ENCODE measurements around the gene LETMD1.
"Not testable (repeated sequence)": the region's sequence is repeated elsewhere in the genome, so short reads cannot be mapped to it uniquely, and the experiment has no call there.

The LETMD1 gene

GRCh38 chr12:51012570-51013236 is 35.4 kb upstream of the LETMD1 start:
- TF ChIP-seq CTCF (IDR thresholded peaks at IDR 0.05) = no peak
- Histone ChIP-seq H3K4me3 (ENCODE audit: low read depth in 1 of 2, low read length in 1 of 2) (no peak overlapping the region), H3K27me3 (no peaks in the 10 kb centered on the region), H3K9me3 (no peaks in the 10 kb centered on the region), H3K36me3 (peaks cover under 1% of the 10 kb centered on the region), H3K27ac (no peak overlapping the region), H3K4me1 (ENCODE audit: control insufficient read depth in 1 of 2, insufficient read depth in 1 of 2, low read depth in 1 of 2, low read length in 1 of 2) (peaks cover 6 to 8% of the 10 kb centered on the region in 2 experiments)

GRCh38 chr12:51013441-51013840 is 34.7 kb upstream of the LETMD1 start:
- H3K4me1 ChIP-seq (ENCODE audit: control insufficient read depth in 1 of 2, insufficient read depth in 1 of 2, low read depth in 1 of 2, low read length in 1 of 2) = peaks cover 6 to 8% of the 10 kb centered on the region in 2 experiments

GRCh38 chr12:51014467-51014866 is 33.7 kb upstream of the LETMD1 start:
- not testable (repeated sequence) for H3K4me3 ChIP-seq (ENCODE audit: low read depth in 1 of 2, low read length in 1 of 2); H3K27ac ChIP-seq; H3K27me3 ChIP-seq; H3K9me3 ChIP-seq; H3K36me3 ChIP-seq; H3K4me1 ChIP-seq (ENCODE audit: control insufficient read depth in 1 of 2, insufficient read depth in 1 of 2, low read depth in 1 of 2, low read length in 1 of 2)

More at GRCh38 chr12:51013441-51013840, 34.7 kb upstream of the LETMD1 start:
- Histone ChIP-seq H3K27ac (no peak overlapping the region), H3K4me3 (ENCODE audit: low read depth in 1 of 2, low read length in 1 of 2) (no peak overlapping the region), H3K36me3 (no peaks in the 10 kb centered on the region), H3K9me3 (no peaks in the 10 kb centered on the region), H3K27me3 (no peaks in the 10 kb centered on the region)
- TF ChIP-seq CTCF (IDR thresholded peaks at IDR 0.05) = no peak

- peaks cover 0 to 6% of the 10 kb centered on the region in 2 experiments for H3K4me1 ChIP-seq (ENCODE audit: control insufficient read depth in 1 of 2, insufficient read depth in 1 of 2, low read depth in 1 of 2, low read length in 1 of 2)
- no peaks in the 10 kb centered on the region for H3K9me3 ChIP-seq
- no peak for TF ChIP-seq CTCF (IDR thresholded peaks at IDR 0.05)
- H3K27me3 ChIP-seq = no peaks in the 10 kb centered on the region
- no peaks in the 10 kb centered on the region for H3K36me3 ChIP-seq
- no peak overlapping the region for H3K4me3 ChIP-seq (ENCODE audit: low read depth in 1 of 2, low read length in 1 of 2)
- no peak overlapping the region for H3K27ac ChIP-seq
Observed at GRCh38 chr12:51017452-51017851, 30.7 kb upstream of the LETMD1 start.

- no peak overlapping the region for H3K4me3 ChIP-seq (ENCODE audit: low read depth in 1 of 2, low read length in 1 of 2)
- H3K9me3 ChIP-seq = no peaks in the 10 kb centered on the region
- H3K4me1 ChIP-seq (ENCODE audit: control insufficient read depth in 1 of 2, insufficient read depth in 1 of 2, low read depth in 1 of 2, low read length in 1 of 2) = peaks cover under 1 to 7% of the 10 kb centered on the region in 2 experiments
- H3K36me3 ChIP-seq = no peaks in the 10 kb centered on the region
- H3K27me3 ChIP-seq = no peaks in the 10 kb centered on the region
- no peak for TF ChIP-seq CTCF (IDR thresholded peaks at IDR 0.05)
- no peak overlapping the region for H3K27ac ChIP-seq
Observed at GRCh38 chr12:51018956-51019355, 29.2 kb upstream of the LETMD1 start.

- Histone ChIP-seq H3K4me1 (ENCODE audit: control insufficient read depth in 1 of 2, insufficient read depth in 1 of 2, low read depth in 1 of 2, low read length in 1 of 2) (peaks cover 10 to 16% of the 10 kb centered on the region in 2 experiments), H3K9me3 (no peaks in the 10 kb centered on the region), H3K27ac (no peak overlapping the region), H3K36me3 (no peaks in the 10 kb centered on the region), H3K4me3 (ENCODE audit: low read depth in 1 of 2, low read length in 1 of 2) (no peak overlapping the region), H3K27me3 (no peaks in the 10 kb centered on the region)
- TF ChIP-seq CTCF (IDR thresholded peaks at IDR 0.05) = no peak
Observed at GRCh38 chr12:51019927-51020326, 28.2 kb upstream of the LETMD1 start.

Data from neutrophil (primary cell).